Stimulated activated CD8-positive, alpha-beta memory T cell treated with anti-CD3 and anti-CD28 coated beads, Interleukin-4, amount 100 ng/mL, for 4 hours (primary cell): Measurements from ENCODE around the gene LRRC3.
"Not testable (repeated sequence)": the region's sequence is repeated elsewhere in the genome, so short reads cannot be mapped to it uniquely, and the experiment has no call there.

ENCODE experiments used
- DNase-seq, 2 donors: peaks; one replicate each; pipeline ENCODE4 v3.0.0-alpha.2; 2020; ENCODE audit warnings: low read depth in 2 of 2, low spot score in 1 of 2

Gene LRRC3

GRCh38 chr21:44454747-44455523, at the start of gene LRRC3:
Gene LRRC3 (plus strand): TSS chr21:44455510. CDS start chr21:44456645, 1,135 bp downstream.
- DNase-seq = peak; percentile 54 to 55

- no peak for DNase-seq
Measured at GRCh38 chr21:44405948-44406872, 49.1 kb upstream of the LRRC3 start.

GRCh38 chr21:44406953-44407352, 48.4 kb upstream of the LRRC3 start:
- DNase-seq = no peak

- DNase-seq = peak in 1 of 2 donors; percentile 11
Measured at GRCh38 chr21:44407493-44407892, 47.8 kb upstream of the LRRC3 start.

GRCh38 chr21:44408226-44408625, 47.1 kb upstream of the LRRC3 start:
- DNase-seq = no peak

GRCh38 chr21:44413566-44414290, 41.6 kb upstream of the LRRC3 start:
- no peak for DNase-seq

GRCh38 chr21:44414291-44415072, 40.8 kb upstream of the LRRC3 start:
- no peak for DNase-seq

- DNase-seq = no peak
Measured at GRCh38 chr21:44415073-44416025, 40.0 kb upstream of the LRRC3 start.

- DNase-seq = no peak
Measured at GRCh38 chr21:44416193-44416592, 39.1 kb upstream of the LRRC3 start.

- not testable (repeated sequence) for DNase-seq
Measured at GRCh38 chr21:44417621-44418107, 37.6 kb upstream of the LRRC3 start.

- no peak for DNase-seq
Measured at GRCh38 chr21:44418108-44418875, 37.0 kb upstream of the LRRC3 start.

GRCh38 chr21:44418876-44419230, 36.5 kb upstream of the LRRC3 start:
- DNase-seq = no peak

GRCh38 chr21:44419679-44420078, 35.6 kb upstream of the LRRC3 start:
- DNase-seq = no peak

- DNase-seq = no peak
Measured at GRCh38 chr21:44420416-44421205, 34.7 kb upstream of the LRRC3 start.

- DNase-seq = no peak
Measured at GRCh38 chr21:44421901-44422840, 33.1 kb upstream of the LRRC3 start.

- DNase-seq = no peak
Measured at GRCh38 chr21:44423312-44423821, 31.9 kb upstream of the LRRC3 start.
